Testis (tissue), 3 donors: ENCODE results near the gene NPFF. TPM values are rescaled to one million over a fixed set of nuclear protein-coding genes. Genes with fewer than 3 reads are reported as not detected.

Experiments used
- DNase-seq: peaks from one replicate; pipeline ENCODE4 v3.0.0-alpha.2; 2019
- H3K27ac ChIP-seq, 2 donors: fragments of 200-600 bp; sonication (generic); one replicate each; pipeline ENCODE4 v1.5.1; 2019
- H3K27me3 ChIP-seq: fragments of 200-600 bp; sonication (generic); one replicate; pipeline ENCODE4 v1.5.1; 2019
- H3K36me3 ChIP-seq: fragments of 200-600 bp; sonication (generic); one replicate; pipeline ENCODE4 v1.5.1; 2017; ENCODE audit warnings: low read depth; ENCODE audit errors: missing control alignments
- H3K4me1 ChIP-seq: fragments of 200-600 bp; sonication (generic); one replicate; pipeline ENCODE4 v1.5.1; 2019
- H3K4me3 ChIP-seq, 2 donors: fragments of 200-600 bp; sonication (generic); one replicate each; pipeline ENCODE4 v1.5.1; 2017 to 2019
- H3K9me3 ChIP-seq: fragments of 200-600 bp; sonication (generic); one replicate; pipeline ENCODE4 v1.5.1; 2017
- CTCF ChIP-seq, 3 experiments: fragments of 450-650 bp in 2 of 3; fragments of 200-600 bp in 1 of 3; sonication (generic) in 1 of 3; IDR thresholded peaks; one replicate each; pipeline ENCODE4 v1.5.1; 2016 to 2019; ENCODE audit warnings: antibody characterized with exemption in 3 of 3, mild to moderate bottlenecking in 2 of 3, moderate library complexity in 1 of 3
- POLR2A ChIP-seq: fragments of 450-650 bp; IDR thresholded peaks from one replicate; pipeline ENCODE4 v1.6.1; 2017; ENCODE audit warnings: antibody characterized with exemption, mild to moderate bottlenecking, moderate library complexity
- WGBS, 2 donors: methylation state at CpG; one replicate each; pipeline ENCODE4 v1.1.5; 2018; 5-methylcytosine and 5-hydroxymethylcytosine counted together
- intact Hi-C: fragments of 100-400 bp; cut with DNase I; formaldehyde crosslinking; loops from one replicate; pipeline ENCODE4 v1.15.1; 2023; ENCODE audit warnings: low total_unique reads
- polyA plus RNA-seq: library from polyadenylated mRNA; stranded (reverse); fragments of 350-450 nt; fragmentation: Illumina TruSeq; extraction: RNeasy Lipid Tissue Mini Kit (QIAGEN cat#74804); gene quantifications from one replicate; pipeline ENCODE4 v1.2.3, GENCODE V29; 2014; ENCODE audit warnings: low read depth, low replicate concordance; ENCODE audit not compliant: insufficient read depth
- total RNA-seq, 2 donors: library from RNA; depleted of rRNA; stranded (reverse); fragments of >200 nt; gene quantifications; one replicate each; pipeline ENCODE4 v1.2.3, GENCODE V29; 2016

The NPFF gene
- total and polyA plus RNA-seq, 3 donors from 2014 or later: 1.2 TPM; not detected in 2

GRCh38 chr12:53532524-53533445, 25.5 kb upstream of the NPFF start:
- Histone ChIP-seq H3K9me3 (no peaks in the 10 kb centered on the region), H3K27ac (no peak overlapping the region), H3K36me3 (no peaks in the 10 kb centered on the region), H3K27me3 (no peaks in the 10 kb centered on the region), H3K4me1 (peaks cover 3% of the 10 kb centered on the region), H3K4me3 (no peak overlapping the region)
- 90 to 91% methylated on average over 7 of the region's 7 CpGs for WGBS, 2 donors
- intact Hi-C loops: no loop called here
- TF ChIP-seq CTCF (IDR thresholded peaks at IDR 0.05) (no peak), POLR2A (no peak)
- DNase-seq: no peak

GRCh38 chr12:53532021-53532420, 24.7 kb upstream of the NPFF start:
- no peak for TF ChIP-seq CTCF (IDR thresholded peaks at IDR 0.05)
- TF ChIP-seq POLR2A: no peak
- 59 to 65% methylated on average over 3 of the region's 3 CpGs for WGBS, 2 donors

GRCh38 chr12:53530920-53531319, 23.6 kb upstream of the NPFF start:
- H3K4me3 ChIP-seq: no peak overlapping the region
- no peaks in the 10 kb centered on the region for H3K4me1 ChIP-seq
- WGBS, 2 donors: 92 to 93% methylated on average over 4 of the region's 4 CpGs
- H3K36me3 ChIP-seq: no peaks in the 10 kb centered on the region
- H3K27ac ChIP-seq: no peak overlapping the region
- TF ChIP-seq CTCF (IDR thresholded peaks at IDR 0.05) (no peak), POLR2A (no peak)
- DNase-seq: no peak
- no peaks in the 10 kb centered on the region for H3K9me3 ChIP-seq
- H3K27me3 ChIP-seq: no peaks in the 10 kb centered on the region
- intact Hi-C loops: no loop called here

More at GRCh38 chr12:53532021-53532420, 24.7 kb upstream of the NPFF start:
- intact Hi-C loops: no loop called here
- Histone ChIP-seq H3K27me3 (no peaks in the 10 kb centered on the region), H3K27ac (no peak overlapping the region), H3K36me3 (no peaks in the 10 kb centered on the region), H3K4me1 (no peaks in the 10 kb centered on the region), H3K4me3 (no peak overlapping the region), H3K9me3 (no peaks in the 10 kb centered on the region)
- no peak for DNase-seq

DNA sequence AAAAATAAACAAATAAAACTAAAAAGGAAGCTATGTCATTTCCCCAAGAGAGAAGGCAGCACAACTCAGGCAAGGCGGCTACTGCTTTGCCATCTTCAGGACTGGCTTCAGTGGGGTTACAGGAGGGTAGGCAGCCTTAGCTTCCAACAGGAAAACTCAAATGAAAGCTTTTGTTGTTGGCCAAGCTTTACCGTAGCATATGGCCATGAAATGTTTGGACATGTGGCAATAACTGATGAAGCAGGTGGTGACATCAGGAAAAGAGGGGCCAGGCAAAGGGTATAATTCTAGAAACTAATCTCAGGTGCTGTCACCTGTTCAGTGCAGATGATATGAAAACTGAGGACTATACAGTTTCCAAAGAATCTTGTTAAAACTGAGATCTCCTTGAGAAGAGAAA, 22.8 kb upstream of the NPFF start:
- no peaks in the 10 kb centered on the region for H3K36me3 ChIP-seq
- TF ChIP-seq POLR2A (no peak), CTCF (IDR thresholded peaks at IDR 0.05) (no peak)
- no peaks in the 10 kb centered on the region for H3K9me3 ChIP-seq
- H3K4me1 ChIP-seq: no peaks in the 10 kb centered on the region
- H3K4me3 ChIP-seq: no peak overlapping the region
- DNase-seq: no peak
- H3K27me3 ChIP-seq: no peaks in the 10 kb centered on the region
- intact Hi-C loops: no loop called here
- WGBS, 2 donors: 89 to 90% methylated on average over 2 of the region's 2 CpGs
- no peak overlapping the region for H3K27ac ChIP-seq
